Esophagus (tissue), 2 donors: ENCODE measurements around the gene HORMAD2. TPM values are rescaled to one million over a fixed set of nuclear protein-coding genes. Genes with fewer than 3 reads are reported as not detected.
"Not testable (repeated sequence)": the region's sequence is repeated elsewhere in the genome, so short reads cannot be mapped to it uniquely, and the experiment has no call there.

Source experiments
- H3K27ac ChIP-seq, 2 donors: one replicate each; pipeline ENCODE4 v1.5.1; 2013; ENCODE audit warnings: low read depth in 2 of 2, mild to moderate bottlenecking in 2 of 2, inconsistent platforms in 1 of 2, low read length in 1 of 2, moderate library complexity in 1 of 2
- H3K27me3 ChIP-seq, 2 donors: one replicate each; pipeline ENCODE4 v1.6.1; 2013; ENCODE audit warnings: low read length in 2 of 2, control low read depth in 1 of 2, mild to moderate bottlenecking in 1 of 2; ENCODE audit not compliant: insufficient read depth in 2 of 2, control insufficient read depth in 1 of 2
- H3K36me3 ChIP-seq, 2 donors: one replicate each; pipeline ENCODE4 v1.6.1; 2013; ENCODE audit warnings: low read length in 1 of 2; ENCODE audit not compliant: control insufficient read depth in 2 of 2, insufficient read depth in 2 of 2
- H3K4me1 ChIP-seq, 2 donors: one replicate each; pipeline ENCODE4 v1.6.1; 2013; ENCODE audit warnings: low read length in 1 of 2; ENCODE audit not compliant: control insufficient read depth in 2 of 2, insufficient read depth in 2 of 2
- H3K4me3 ChIP-seq, 2 donors: one replicate each; pipeline ENCODE4 v1.5.1; 2013; ENCODE audit warnings: low read length in 2 of 2, mild to moderate bottlenecking in 2 of 2, low read depth in 1 of 2, moderate library complexity in 1 of 2
- H3K9me3 ChIP-seq, 2 donors: one replicate each; pipeline ENCODE4 v1.6.1; 2013; ENCODE audit warnings: mild to moderate bottlenecking in 2 of 2, low read depth in 1 of 2, low read length in 1 of 2, moderate library complexity in 1 of 2; ENCODE audit not compliant: control insufficient read depth in 2 of 2, insufficient read depth in 1 of 2
- WGBS, 2 donors: extraction: QIAGEN DNeasy Blood & Tissue Kit; methylation state at CpG; one replicate each; pipeline ENCODE4 v1.1.7; 2013; 5-methylcytosine and 5-hydroxymethylcytosine counted together
- polyA plus RNA-seq, 2 donors: library from polyadenylated mRNA; stranded (reverse); fragments of 200-250 nt; gene quantifications; one replicate each; pipeline ENCODE4 v1.2.3, GENCODE V29; 2013
- donor health status: healthy with polysubstance abuse.
- donor health status: Bipolar disorder and iron deficiency.

HORMAD2 gene
- polyA plus RNA-seq, 2 donors, result not detected

DNA sequence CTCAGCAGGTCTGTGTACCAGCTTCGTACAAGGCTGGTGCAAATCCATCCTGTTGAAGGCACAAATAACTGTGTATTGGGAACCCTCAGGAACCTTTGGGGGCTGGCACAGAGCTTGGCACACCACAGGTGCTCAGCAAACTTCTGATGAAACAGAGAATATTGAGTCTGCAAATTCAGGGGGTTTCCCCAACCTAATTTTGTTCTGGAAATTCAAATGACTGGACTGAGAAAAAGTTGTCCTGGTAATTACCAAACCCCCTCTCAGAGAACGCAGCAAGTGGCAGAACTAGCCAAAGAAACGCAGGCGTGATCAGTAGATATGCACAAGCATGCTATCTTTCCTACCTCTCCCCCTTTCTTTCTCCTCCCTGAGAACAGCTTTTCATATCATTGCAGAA lies 118.7 kb downstream of the HORMAD2 start:
- Histone ChIP-seq H3K4me3 (no peak overlapping the region), H3K27ac (peak overlapping the region in 1 of 2 donors; percentile 18), H3K36me3 (no peaks in the 10 kb centered on the region), H3K9me3 (no peaks in the 10 kb centered on the region), H3K27me3 (no peaks in the 10 kb centered on the region), H3K4me1 (peaks cover 0 to 15% of the 10 kb centered on the region in 2 donors)
- 84 to 92% methylated on average over 4 of the region's 4 CpGs for WGBS, 2 donors

DNA sequence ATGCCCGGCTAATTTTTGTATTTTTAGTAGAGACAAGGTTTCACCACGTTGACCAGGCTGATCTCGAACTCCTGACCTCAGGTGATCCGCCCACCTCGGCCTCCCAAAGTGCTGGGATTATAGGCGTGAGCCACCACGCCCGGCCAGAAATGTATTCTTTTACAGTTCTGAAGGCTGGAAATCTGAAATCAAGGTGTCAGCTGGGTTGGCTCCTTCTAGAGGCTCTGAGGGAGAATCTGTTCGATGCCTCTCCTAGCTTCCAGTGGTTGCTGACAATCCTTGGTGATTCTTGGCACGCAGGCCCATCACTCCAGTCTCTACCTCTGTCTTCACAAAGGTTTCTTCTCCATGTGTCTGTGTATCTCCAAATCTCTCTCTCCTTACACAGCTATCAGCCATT lies 120.6 kb downstream of the HORMAD2 start:
- not testable (repeated sequence) for H3K27ac ChIP-seq, H3K4me3 ChIP-seq, H3K9me3 ChIP-seq, H3K36me3 ChIP-seq, H3K27me3 ChIP-seq
- H3K4me1 ChIP-seq, result peaks cover 0 to 19% of the 10 kb centered on the region in 2 donors
- WGBS, 2 donors, result 84% methylated on average over 10 of the region's 10 CpGs

DNA sequence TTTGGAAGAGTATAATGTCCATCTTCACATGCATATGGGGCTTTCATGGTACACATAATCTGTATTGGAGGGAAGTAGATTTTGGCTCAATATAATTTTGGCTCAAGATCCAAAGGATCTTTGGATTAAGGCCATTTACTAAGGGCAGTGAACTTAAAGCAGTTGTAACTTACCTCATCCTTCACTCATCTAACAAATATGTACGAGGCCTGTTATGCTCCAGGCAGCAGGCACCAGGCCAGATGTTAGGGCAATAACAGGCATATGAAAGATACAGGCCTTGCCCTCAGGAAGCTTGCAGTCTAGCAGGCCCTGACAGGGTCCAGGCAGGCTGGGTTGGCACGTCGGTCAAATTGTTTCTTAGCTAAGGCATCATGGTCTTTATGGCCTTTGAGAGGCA lies 121.7 kb downstream of the HORMAD2 start:
- 48% methylated on average over 3 of the region's 3 CpGs for WGBS, 2 donors
- peaks cover 2 to 17% of the 10 kb centered on the region in 2 donors for H3K4me1 ChIP-seq

DNA sequence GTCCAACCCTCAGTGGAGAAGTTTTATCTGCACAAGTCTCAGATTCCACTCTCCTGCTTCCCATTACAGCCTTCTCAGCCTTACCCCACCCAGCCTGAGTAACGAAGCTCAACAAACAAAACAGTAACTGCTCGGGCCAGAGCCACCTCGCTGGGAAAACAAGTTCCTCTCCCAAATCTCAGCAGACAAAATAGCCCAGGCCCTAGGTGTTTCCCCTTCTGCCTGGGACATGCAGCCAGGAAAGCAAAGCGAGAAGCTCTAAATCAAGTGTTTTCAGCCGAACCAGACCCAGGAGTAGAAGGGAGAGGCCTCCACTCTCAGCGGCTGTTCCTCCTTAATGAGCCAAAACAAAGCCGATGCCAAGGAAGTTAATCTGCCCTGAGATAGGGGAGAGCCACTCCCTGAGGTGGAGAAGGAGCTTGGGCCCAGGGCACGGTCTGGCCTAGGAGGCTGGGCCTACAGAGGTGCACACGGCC lies 122.3 kb downstream of the HORMAD2 start:
- 26 to 27% methylated on average over 9 of the region's 9 CpGs for WGBS, 2 donors
- Histone ChIP-seq H3K4me3 (no peak overlapping the region), H3K9me3 (no peaks in the 10 kb centered on the region), H3K4me1 (peaks cover 2 to 19% of the 10 kb centered on the region in 2 donors), H3K36me3 (no peaks in the 10 kb centered on the region), H3K27ac (peak overlapping the region; percentile 76 to 81), H3K27me3 (no peaks in the 10 kb centered on the region)

More for the DNA sequence above, 121.7 kb downstream of the HORMAD2 start:
- H3K36me3 ChIP-seq, result no peaks in the 10 kb centered on the region
- H3K9me3 ChIP-seq, result no peaks in the 10 kb centered on the region
- H3K27me3 ChIP-seq, result no peaks in the 10 kb centered on the region
- peak overlapping the region; percentile 76 to 79 for H3K27ac ChIP-seq
- H3K4me3 ChIP-seq, result no peak overlapping the region

DNA sequence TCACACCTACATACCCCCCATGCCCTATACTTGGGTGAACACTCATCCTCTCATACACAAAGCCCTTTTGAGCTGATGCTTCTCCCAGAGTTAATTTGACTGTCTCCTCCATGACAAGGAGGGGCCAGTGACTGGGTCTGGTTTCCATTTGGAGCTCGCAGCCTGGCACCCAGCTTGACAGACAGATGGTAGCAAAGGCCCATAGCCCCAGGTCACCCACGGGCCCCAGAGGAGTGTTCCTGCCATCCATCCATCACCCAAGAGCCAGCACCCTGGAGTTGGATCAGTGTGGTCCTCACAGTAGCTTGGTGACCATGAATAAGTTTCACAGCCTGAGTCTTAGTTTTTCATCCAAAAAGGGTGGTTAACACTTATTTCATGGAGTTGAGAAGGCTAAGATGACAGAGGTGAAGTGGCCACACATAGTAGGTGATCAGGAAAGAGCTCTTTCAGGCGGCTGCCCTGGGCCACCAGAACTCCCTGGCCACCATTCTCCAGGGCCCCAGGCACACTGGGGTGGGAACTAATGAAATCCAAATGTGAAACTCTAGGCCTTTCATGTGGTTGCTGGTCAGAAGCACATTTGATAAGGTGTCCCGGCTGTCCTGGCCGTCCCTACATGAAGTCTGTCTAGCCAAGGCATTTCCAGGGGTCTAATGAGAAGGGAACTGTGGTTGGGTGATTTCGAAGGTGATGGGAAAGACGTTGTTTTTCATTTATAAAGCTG lies 123.9 kb downstream of the HORMAD2 start:
- H3K36me3 ChIP-seq, result no peaks in the 10 kb centered on the region
- H3K4me3 ChIP-seq, result no peak overlapping the region
- no peaks in the 10 kb centered on the region for H3K9me3 ChIP-seq
- no peaks in the 10 kb centered on the region for H3K27me3 ChIP-seq
- 49 to 63% methylated on average over 7 of the region's 7 CpGs for WGBS, 2 donors
- H3K4me1 ChIP-seq, result peaks cover 2 to 19% of the 10 kb centered on the region in 2 donors
- H3K27ac ChIP-seq, result peak overlapping the region; percentile 26 to 43

DNA sequence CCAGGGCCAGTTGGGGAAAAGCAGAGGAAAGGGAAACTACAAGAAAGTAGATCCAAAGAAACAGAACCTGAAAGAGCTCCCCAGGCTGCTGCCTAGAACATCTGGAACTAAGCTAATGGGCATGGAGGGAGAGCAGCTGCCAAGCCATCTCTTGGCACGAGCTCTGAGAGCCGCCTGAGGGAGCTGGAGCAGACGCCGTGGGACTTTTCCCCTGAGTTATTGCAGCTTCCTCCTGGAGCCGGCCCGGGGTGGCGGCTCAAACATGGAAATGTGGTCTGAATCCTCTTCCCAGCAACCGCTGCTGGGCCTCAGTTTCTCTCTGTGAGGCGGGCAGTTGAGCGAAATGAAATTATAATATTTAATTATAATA lies 124.5 kb downstream of the HORMAD2 start:
- WGBS, 2 donors, result 29 to 42% methylated on average over 10 of the region's 10 CpGs
- Histone ChIP-seq H3K9me3 (no peaks in the 10 kb centered on the region), H3K27me3 (no peaks in the 10 kb centered on the region), H3K27ac (peak overlapping the region; percentile 34 to 43), H3K4me3 (no peak overlapping the region), H3K36me3 (no peaks in the 10 kb centered on the region), H3K4me1 (peaks cover 2 to 19% of the 10 kb centered on the region in 2 donors)

DNA sequence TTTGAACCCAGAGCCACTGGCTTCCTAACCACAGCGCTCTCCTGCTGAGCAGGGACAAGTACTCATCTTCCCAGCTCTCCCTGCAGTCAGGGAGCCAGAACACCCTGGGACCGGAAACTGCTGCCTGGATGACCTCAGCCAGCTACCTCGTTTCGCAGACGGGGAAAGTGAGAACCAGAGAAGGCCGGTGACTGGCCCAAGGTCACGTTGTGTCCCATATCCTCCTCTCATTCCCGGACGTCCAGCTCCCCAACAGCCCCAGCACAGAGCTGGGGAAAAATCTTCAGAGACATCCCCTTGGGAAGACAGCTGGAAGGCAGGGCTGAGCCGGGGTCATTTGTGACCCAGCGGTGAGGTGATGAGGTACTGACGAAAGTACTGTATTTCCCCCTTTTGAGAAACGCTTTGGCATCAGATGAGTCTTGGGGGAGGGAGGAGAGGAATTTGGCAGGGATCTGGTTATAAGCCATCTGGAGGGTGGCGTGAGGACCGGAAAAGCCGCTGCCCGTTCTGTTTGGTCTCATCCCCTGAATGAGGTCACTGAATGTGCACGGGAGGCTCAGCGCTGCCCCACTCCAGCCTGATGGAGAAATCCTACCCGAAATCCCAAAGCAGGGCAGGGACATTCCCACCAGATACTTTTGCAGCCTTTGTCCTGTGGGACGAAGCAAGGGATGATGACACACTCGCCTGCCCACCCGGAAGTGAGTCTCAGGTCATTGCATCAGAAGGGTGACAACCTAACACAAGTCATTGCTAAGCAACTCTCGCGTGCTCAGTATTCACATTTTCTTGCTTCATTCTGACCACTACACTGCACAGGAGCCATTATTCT lies 125.2 kb downstream of the HORMAD2 start:
- H3K4me1 ChIP-seq, result peaks cover 2 to 21% of the 10 kb centered on the region in 2 donors
- H3K36me3 ChIP-seq, result no peaks in the 10 kb centered on the region
- H3K27me3 ChIP-seq, result no peaks in the 10 kb centered on the region
- H3K4me3 ChIP-seq, result no peak overlapping the region
- H3K9me3 ChIP-seq, result no peaks in the 10 kb centered on the region
- peak overlapping the region; percentile 27 to 43 for H3K27ac ChIP-seq
- 56 to 60% methylated on average over 25 of the region's 25 CpGs for WGBS, 2 donors

DNA sequence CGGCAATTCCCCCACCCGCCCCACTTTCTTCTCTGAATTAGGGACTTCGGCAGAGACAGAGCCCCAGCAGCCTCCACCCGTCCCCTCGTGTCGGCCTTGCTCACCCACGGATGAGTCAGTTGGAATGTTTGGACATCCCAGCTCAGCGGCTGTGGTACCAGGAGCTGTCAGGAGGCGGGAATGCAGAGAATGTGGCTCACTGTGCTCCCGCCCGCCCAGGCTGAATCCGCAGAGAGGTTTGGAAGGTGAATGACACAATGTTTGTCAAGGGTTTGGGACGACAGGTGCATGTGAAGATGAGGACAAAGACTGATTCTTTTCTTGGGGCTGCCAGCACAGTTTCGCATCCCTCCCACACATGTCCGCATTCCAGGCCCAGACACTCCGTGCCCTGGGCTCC lies 126.7 kb downstream of the HORMAD2 start:
- Histone ChIP-seq H3K27ac (peak overlapping the region in 1 of 2 donors; percentile 48), H3K4me1 (peaks cover 2 to 25% of the 10 kb centered on the region in 2 donors), H3K4me3 (no peak overlapping the region), H3K27me3 (no peaks in the 10 kb centered on the region), H3K36me3 (no peaks in the 10 kb centered on the region), H3K9me3 (no peaks in the 10 kb centered on the region)
- 37 to 50% methylated on average over 16 of the region's 16 CpGs for WGBS, 2 donors

DNA sequence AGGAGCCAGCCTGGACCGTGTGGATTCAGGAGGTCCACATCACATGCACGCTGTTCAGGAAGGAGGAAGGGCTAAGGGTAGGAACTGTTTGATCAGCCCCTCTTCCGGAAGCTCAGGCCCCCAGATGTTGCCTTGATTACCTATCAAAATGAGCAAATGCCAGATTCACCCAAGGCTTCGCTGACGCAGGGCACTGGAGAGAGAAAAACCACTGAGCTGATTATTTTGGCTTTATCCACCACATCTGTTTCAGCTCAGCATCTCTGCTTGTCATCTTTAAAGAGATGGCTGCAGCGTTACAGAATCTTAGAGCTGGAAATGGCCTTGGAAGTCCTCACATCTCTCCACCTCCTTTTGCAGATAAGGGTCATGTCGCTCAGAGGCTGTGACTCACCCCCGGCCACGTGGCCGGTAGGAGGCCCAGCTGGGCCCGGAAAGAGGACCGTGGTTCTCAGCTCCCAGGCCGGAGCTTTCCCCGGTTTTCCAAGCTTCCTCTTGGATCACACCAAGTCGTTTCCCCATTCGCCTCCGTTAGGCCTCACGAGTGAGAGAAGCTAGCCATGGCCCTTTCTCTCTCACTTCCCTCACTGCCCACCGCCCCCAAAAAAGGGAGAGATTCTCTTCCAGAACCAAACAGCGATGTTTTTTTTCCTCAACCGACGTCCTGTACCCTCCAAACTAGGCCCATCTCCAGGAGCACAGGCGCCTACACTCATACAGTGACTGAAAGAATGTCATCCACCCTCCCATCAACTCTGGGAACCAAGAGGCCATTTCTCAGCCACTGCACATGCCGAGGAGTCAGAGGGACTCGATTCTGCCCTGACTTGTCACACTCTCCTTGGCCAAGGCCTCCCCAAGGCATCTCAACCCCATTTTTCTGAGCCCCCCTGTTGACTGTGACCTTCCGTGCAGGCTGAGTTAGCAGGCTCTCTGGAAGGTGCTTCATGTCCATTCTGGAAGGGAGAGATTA lies 128.7 kb downstream of the HORMAD2 start:
- H3K4me1 ChIP-seq, result peaks cover 6 to 23% of the 10 kb centered on the region in 2 donors
- H3K36me3 ChIP-seq, result no peaks in the 10 kb centered on the region
- no peaks in the 10 kb centered on the region for H3K27me3 ChIP-seq
- H3K27ac ChIP-seq, result peak overlapping the region; percentile 26 to 42
- no peak overlapping the region for H3K4me3 ChIP-seq
- 64 to 67% methylated on average over 26 of the region's 26 CpGs for WGBS, 2 donors
- no peaks in the 10 kb centered on the region for H3K9me3 ChIP-seq
